ENCODE measurements around the gene NXPH2. TPM values are rescaled to one million over a fixed set of nuclear protein-coding genes. Genes with fewer than 3 reads are reported as not detected.

The NXPH2 gene
- not detected in 2 replicates for total RNA-seq

DNA sequence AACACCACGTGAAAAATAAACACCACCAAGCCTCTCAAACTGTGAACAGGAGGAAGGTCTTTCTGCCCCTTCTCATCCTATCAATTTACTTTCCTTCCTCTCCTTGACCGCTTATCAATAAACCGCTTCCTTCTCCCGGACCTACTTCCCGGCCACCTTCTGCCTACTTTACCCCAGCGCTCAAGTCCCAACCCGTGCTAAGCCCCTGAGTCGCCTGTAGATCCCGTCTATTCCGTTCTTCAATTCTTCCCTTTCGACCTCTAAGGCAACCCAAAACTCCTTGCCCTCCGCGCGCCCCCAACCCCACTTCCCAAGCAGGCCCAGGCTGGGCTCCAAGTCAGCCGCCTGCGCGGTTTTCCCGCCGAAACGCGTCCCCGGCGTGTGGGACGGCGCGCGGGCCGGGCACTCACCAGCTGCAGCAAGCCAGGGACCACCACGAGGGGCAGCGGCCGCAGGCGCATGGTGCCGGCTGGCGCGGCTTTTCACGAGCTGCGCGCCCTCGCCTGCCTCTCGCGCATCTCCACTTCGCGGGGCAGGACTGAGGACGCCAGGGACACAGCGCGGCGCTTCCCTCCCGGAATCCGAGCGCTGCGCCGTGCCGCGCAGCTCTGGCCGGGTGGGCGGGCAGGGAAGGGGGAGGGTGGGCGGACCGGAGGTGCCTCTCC is at the start of gene NXPH2:
NXPH2 (minus strand) TSS at position 610 of the 665 bp plus-strand sequence; CDS start at position 461, 149 bp downstream.

All from airway epithelial cell (primary cell).